Smooth muscle cell (in vitro differentiated cells): ENCODE data around the gene RGS7. TPM values are rescaled to one million over a fixed set of nuclear protein-coding genes. Genes with fewer than 3 reads are reported as not detected.

Source experiments
- DNase-seq: peaks from one replicate; lab custom pipeline; 2025; ENCODE audit not compliant: unreplicated experiment; lab: John Stamatoyannopoulos, UW
- H2AFZ ChIP-seq: fragments of 200-600 bp; sonication (generic); 2 replicates; pipeline ENCODE4 v1.6.0; 2016; ENCODE audit warnings: antibody characterized with exemption, low read depth, mild to moderate bottlenecking
- H3F3A ChIP-seq: fragments of 200-600 bp; sonication (generic); 2 replicates; pipeline ENCODE4 v1.6.0; 2017; ENCODE audit warnings: antibody characterized with exemption, low read depth
- H3K27ac ChIP-seq: fragments of 200-600 bp; sonication (generic); 2 replicates; pipeline ENCODE4 v1.5.1; 2016; ENCODE audit warnings: low read depth, mild to moderate bottlenecking
- H3K27me3 ChIP-seq: fragments of 200-600 bp; sonication (generic); 2 replicates; pipeline ENCODE4 v1.6.1; 2016; ENCODE audit warnings: low read depth, mild to moderate bottlenecking
- H3K36me3 ChIP-seq: fragments of 200-600 bp; sonication (generic); 2 replicates; pipeline ENCODE4 v1.5.1; 2016; ENCODE audit warnings: low read depth
- H3K4me1 ChIP-seq: fragments of 200-600 bp; sonication (generic); 2 replicates; pipeline ENCODE4 v1.5.1; 2016; ENCODE audit warnings: low read depth
- H3K4me2 ChIP-seq: fragments of 200-600 bp; sonication (generic); 2 replicates; pipeline ENCODE4 v1.6.0; 2016; ENCODE audit warnings: mild to moderate bottlenecking
- H3K4me3 ChIP-seq: fragments of 200-600 bp; sonication (generic); 2 replicates; pipeline ENCODE4 v1.5.1; 2016; ENCODE audit warnings: mild to moderate bottlenecking
- H3K79me2 ChIP-seq: fragments of 200-600 bp; sonication (generic); 2 replicates; pipeline ENCODE4 v1.6.0; 2016; ENCODE audit warnings: low read depth, mild to moderate bottlenecking
- H3K9ac ChIP-seq: fragments of 200-600 bp; sonication (generic); 2 replicates; pipeline ENCODE4 v1.6.0; 2016; ENCODE audit warnings: low read depth
- H3K9me3 ChIP-seq: fragments of 200-600 bp; sonication (generic); replicated peaks from 2 replicates; pipeline ENCODE4 v1.5.1; 2016; ENCODE audit warnings: low read depth
- H4K20me1 ChIP-seq: fragments of 200-600 bp; sonication (generic); 2 replicates; pipeline ENCODE4 v1.6.0; 2016; ENCODE audit warnings: low read depth
- CTCF ChIP-seq: fragments of 200-600 bp; sonication (generic); IDR thresholded peaks from 2 replicates; pipeline ENCODE4 v1.5.1; 2017; ENCODE audit warnings: borderline replicate concordance, mild to moderate bottlenecking, antibody characterized with exemption; ENCODE audit not compliant: insufficient read depth, poor library complexity, severe bottlenecking
- WGBS: methylation state at CpG from one replicate; pipeline ENCODE4 v1.1.7; 2016; ENCODE audit warnings: low lambda C conversion rate; 5-methylcytosine and 5-hydroxymethylcytosine counted together
- polyA plus RNA-seq: library from polyadenylated mRNA; unstranded; fragments of >200 nt; fragmentation: Nextera tagmentation; extraction: Ambion mirVana; gene quantifications from 2 replicates; pipeline ENCODE4 v1.2.1, GENCODE V29; 2016
- total RNA-seq: library from RNA; depleted of rRNA; stranded (reverse); fragments of >200 nt; gene quantifications from 2 replicates; pipeline ENCODE4 v1.2.3, GENCODE V29; 2014

Gene RGS7
- total and polyA plus RNA-seq, 2 experiments from 2014 or later = 0.16 TPM; not detected in 1

- 96% methylated on average over 1 of the region's 1 CpG for WGBS
- no peaks in the 10 kb centered on the region for H3K4me1 ChIP-seq
- no peak for TF ChIP-seq CTCF
- H3K27me3 ChIP-seq = no peaks in the 10 kb centered on the region
- no peak overlapping the region for H2AFZ ChIP-seq
- no peaks in the 10 kb centered on the region for H4K20me1 ChIP-seq
- H3K9ac ChIP-seq = no peak overlapping the region
- H3K27ac ChIP-seq = no peak overlapping the region
- no peaks in the 10 kb centered on the region for H3K9me3 ChIP-seq
- H3K36me3 ChIP-seq = no peaks in the 10 kb centered on the region
- no peak overlapping the region for H3K4me3 ChIP-seq
- H3K79me2 ChIP-seq = no peaks in the 10 kb centered on the region
- DNase-seq = no peak
- no peaks in the 10 kb centered on the region for H3F3A ChIP-seq
- no peak overlapping the region for H3K4me2 ChIP-seq
These were observed 85.6 kb downstream of the RGS7 start for GRCh38 chr1:241271427-241271826.

GRCh38 chr1:241270016-241270415 lies 87.0 kb downstream of the RGS7 start:
- Histone ChIP-seq H4K20me1 (no peaks in the 10 kb centered on the region), H3K27ac (no peak overlapping the region), H3K4me2 (no peak overlapping the region), H3K9ac (no peak overlapping the region), H3F3A (no peaks in the 10 kb centered on the region), H3K9me3 (no peaks in the 10 kb centered on the region), H3K79me2 (no peaks in the 10 kb centered on the region), H2AFZ (no peak overlapping the region), H3K4me1 (no peaks in the 10 kb centered on the region), H3K27me3 (no peaks in the 10 kb centered on the region), H3K36me3 (no peaks in the 10 kb centered on the region), H3K4me3 (no peak overlapping the region)
- DNase-seq = no peak
- WGBS = 88% methylated on average over 2 of the region's 2 CpGs
- no peak for TF ChIP-seq CTCF

- Histone ChIP-seq H4K20me1 (no peaks in the 10 kb centered on the region), H3K27me3 (no peaks in the 10 kb centered on the region), H3K4me2 (no peak overlapping the region), H3K79me2 (no peaks in the 10 kb centered on the region), H2AFZ (no peak overlapping the region), H3F3A (no peaks in the 10 kb centered on the region), H3K9me3 (no peaks in the 10 kb centered on the region), H3K4me1 (no peaks in the 10 kb centered on the region), H3K9ac (no peak overlapping the region), H3K36me3 (no peaks in the 10 kb centered on the region), H3K27ac (no peak overlapping the region), H3K4me3 (no peak overlapping the region)
- no peak for DNase-seq
- no peak for TF ChIP-seq CTCF
- 64% methylated on average over 9 of the region's 9 CpGs for WGBS
These were observed 87.9 kb downstream of the RGS7 start for GRCh38 chr1:241269116-241269515.

- Histone ChIP-seq H3F3A (no peaks in the 10 kb centered on the region), H3K27ac (no peak overlapping the region), H3K4me3 (no peak overlapping the region), H4K20me1 (no peaks in the 10 kb centered on the region), H3K9me3 (no peaks in the 10 kb centered on the region), H3K27me3 (no peaks in the 10 kb centered on the region), H3K79me2 (no peaks in the 10 kb centered on the region), H2AFZ (no peak overlapping the region), H3K4me1 (no peaks in the 10 kb centered on the region), H3K9ac (no peak overlapping the region), H3K36me3 (no peaks in the 10 kb centered on the region), H3K4me2 (no peak overlapping the region)
- WGBS = 84% methylated on average over 2 of the region's 2 CpGs
- no peak for DNase-seq
- no peak for TF ChIP-seq CTCF
These were observed 90.9 kb downstream of the RGS7 start for GRCh38 chr1:241266121-241266520.
